HG03342 (cell line): ENCODE results near the gene RTN4.

Experiments used
- ATAC-seq: cut with Tn5 transposase; IDR thresholded peaks from one replicate; pipeline ENCODE4 v1.9.1; 2021; ENCODE audit warnings: mild to moderate bottlenecking, moderate library complexity; ENCODE audit not compliant: unreplicated experiment

Gene RTN4

GRCh38 chr2:54975598-54976492 lies 74.4 kb downstream of the RTN4 start:
- no peak for ATAC-seq

DNA sequence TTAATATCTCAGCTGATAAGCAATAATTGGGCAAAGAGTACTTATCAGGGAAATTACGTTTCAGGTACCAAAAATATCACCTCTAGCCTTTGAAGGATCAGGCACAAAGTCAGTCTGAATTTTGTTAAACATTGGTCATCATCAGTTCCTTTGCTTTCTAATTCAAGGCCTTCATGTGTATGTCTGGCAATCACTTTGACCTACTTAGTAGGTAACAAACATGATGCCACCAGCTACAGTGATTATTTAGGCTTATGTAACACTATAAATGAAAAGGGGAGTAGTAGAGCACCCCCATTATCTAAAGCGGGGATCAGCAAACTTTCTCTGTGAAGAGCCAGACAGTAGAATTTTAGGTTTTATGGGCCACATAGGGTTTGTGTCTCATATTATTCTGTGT lies 75.1 kb downstream of the RTN4 start:
- ATAC-seq: no peak

DNA sequence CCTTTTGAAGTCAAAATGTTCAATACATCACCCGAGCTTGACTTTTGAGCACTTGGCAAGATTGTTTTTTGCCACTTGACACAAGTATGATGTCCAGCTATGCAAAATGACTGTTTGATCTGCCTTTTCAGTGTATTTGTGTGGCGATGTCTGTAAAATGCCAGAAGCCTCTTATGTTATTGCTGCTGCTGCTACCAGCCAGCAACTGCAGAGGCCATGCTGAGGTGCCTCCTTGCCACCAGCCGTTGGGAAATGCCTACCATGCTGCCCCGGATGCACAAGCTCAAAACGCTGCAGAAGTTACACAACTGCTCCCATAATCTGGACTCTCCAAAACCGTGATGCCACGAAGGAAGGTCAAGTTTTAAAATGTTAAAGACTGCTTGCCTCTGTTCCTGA lies 80.3 kb downstream of the RTN4 start:
- ATAC-seq: no peak

GRCh38 chr2:54969295-54969939 lies 80.8 kb downstream of the RTN4 start:
- no peak for ATAC-seq

GRCh38 chr2:54968561-54969218 lies 81.6 kb downstream of the RTN4 start:
- ATAC-seq: no peak

- no peak for ATAC-seq
Observed at GRCh38 chr2:54967759-54968365, 82.4 kb downstream of the RTN4 start.

DNA sequence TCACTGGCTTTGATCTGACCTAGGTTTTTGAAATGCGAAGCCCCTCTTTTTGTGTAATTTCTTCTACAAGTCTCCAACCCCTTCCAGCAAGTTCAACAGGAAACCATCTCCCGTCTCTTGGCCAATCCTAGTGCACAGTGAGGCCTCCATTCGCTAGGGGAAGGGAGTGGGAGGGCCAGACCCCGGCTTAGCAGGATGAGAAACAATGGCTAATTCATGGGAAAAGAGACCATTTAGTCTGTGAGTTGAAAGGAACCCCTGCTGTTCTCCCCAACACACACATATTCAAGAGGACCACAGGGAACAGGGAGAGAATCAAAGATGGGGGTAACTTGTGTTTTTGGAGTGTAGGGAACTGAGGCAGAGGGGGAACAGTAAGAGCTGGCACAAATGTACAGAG lies 83.0 kb downstream of the RTN4 start:
- no peak for ATAC-seq

DNA sequence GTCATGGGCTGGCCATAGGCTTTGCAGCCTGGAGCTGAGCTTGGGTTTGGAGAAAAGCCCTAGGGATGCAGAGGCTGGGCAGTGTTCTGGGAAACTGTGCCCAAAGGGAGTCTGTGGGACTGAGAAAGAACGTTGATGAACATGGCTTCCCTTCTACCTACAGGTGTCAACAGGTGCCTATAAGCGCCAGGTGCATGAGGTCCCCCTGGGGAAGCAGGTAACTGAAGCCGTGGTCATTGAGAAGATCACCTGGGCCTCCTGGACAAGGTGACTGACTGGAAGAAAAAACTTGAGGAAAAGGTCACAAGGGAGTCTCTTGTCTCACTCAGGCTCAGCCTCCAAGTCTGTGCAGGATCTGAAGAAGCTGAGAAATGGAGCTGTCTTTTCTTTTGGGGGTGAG lies 83.4 kb downstream of the RTN4 start:
- ATAC-seq: no peak

DNA sequence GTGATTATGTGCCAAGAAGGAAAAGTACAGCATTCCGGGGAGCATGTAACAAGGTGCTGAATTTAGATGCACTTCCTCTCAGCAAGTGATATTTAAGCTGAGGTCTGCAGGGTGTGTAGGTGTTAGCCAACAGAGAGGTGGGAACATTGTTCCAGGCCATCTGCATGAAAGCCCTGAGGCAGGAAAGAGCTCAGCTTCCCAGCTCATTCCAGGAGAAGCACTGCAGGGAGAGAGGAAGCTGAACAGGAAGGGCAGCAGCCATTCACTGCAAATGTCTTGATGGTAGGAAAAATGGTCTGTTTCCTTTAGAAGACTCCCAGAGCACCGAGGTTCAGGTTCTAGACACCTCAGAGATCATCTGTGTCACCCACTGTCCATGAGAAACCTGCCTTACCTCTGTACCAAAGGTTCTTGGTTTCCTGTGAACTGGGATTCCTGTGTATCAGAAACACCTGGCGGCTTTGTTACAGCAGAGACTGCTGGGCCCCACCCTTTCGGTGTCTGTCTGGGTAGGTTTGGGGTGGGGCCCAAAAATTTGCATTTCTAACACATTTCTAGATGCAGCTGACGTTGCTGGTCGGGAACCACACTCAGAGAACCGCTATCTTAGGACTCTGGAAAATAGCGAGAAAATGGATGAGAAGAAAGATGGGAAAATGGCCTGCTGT lies 84.0 kb downstream of the RTN4 start:
- no peak for ATAC-seq

DNA sequence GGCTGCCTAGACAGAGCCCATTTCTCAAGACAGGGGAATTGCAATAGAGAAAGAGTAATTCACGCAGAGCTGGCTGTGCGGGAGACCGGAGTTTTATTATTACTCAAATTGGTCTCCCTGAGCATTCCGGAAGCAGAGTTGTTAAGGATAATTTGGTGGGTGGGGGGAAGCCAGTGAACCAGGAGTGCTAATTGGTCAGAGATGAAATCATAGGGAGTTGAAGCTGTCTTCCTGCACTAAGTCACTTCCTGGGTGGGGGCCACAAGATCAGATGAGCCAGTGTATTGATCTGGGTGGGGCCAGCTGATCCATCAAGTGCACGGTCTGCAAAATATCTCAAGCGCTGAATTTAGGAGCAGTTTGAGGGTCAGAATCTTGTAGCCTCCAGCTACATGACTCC lies 84.8 kb downstream of the RTN4 start:
- ATAC-seq: no peak

- no peak for ATAC-seq
Observed at GRCh38 chr2:54964816-54965215, 85.4 kb downstream of the RTN4 start.

- no peak for ATAC-seq
Observed at GRCh38 chr2:54964271-54964670, 86.0 kb downstream of the RTN4 start.

DNA sequence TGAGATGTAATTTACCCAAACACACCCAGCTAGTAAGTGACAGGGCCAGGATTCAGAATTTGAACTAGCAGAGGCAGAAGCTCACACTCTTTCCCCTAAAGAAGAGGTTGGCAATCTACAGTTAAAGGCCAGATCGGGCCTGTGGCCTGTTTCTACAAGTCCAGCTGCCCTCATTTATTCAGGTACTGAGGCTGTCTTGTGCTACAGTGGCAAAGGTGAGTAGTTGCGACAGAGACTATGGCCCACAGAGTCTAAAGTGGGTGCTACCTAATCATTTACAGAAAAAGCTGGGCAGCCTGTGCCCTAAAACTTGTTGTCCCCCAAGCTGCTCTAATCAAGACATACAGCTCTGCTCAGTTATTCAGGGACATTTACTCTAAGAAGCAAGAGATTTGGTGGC lies 86.8 kb downstream of the RTN4 start:
- ATAC-seq: no peak

- no peak for ATAC-seq
Observed at GRCh38 chr2:54962935-54963440, 87.3 kb downstream of the RTN4 start.

- ATAC-seq: no peak
Observed at GRCh38 chr2:54962511-54962910, 87.7 kb downstream of the RTN4 start.

DNA sequence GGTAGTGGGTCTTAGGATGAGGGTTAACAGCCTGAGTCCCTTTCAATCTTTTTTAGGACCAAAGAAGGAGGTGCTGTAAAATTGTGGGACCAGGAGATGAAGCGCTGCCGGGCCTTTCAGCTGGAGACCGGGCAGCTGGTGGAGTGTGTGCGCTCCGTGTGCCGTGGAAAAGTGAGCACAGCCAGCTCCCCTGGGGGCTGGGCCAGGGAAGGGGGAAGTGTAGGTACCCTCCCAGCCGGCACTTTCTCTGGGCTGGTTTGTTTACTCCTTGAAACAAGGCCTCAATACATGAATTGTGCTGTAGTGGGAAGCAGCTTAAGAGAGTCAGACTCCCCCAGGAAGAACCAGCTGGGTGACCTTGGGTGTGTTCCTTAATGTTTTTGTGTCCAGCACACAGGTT lies 90.1 kb downstream of the RTN4 start:
- no peak for ATAC-seq

GRCh38 chr2:54958717-54959371 lies 91.4 kb downstream of the RTN4 start:
- no peak for ATAC-seq

- ATAC-seq: no peak
Observed at GRCh38 chr2:54957321-54957999, 92.8 kb downstream of the RTN4 start.

GRCh38 chr2:54956111-54956627 lies 94.1 kb downstream of the RTN4 start:
- ATAC-seq: no peak
